Rectal smooth muscle tissue (tissue), 1 donor: ENCODE data around the gene KANSL1.

Experiments
- H3K27ac ChIP-seq: one replicate; pipeline ENCODE4 v1.7.0; 2013; ENCODE audit warnings: low read depth, low read length, inconsistent platforms
- H3K27me3 ChIP-seq: one replicate; pipeline ENCODE4 v1.7.0; 2013; ENCODE audit warnings: low read length; ENCODE audit not compliant: control insufficient read depth, insufficient read depth
- H3K36me3 ChIP-seq: one replicate; pipeline ENCODE4 v1.7.0; 2013; ENCODE audit warnings: low read length; ENCODE audit not compliant: control insufficient read depth, insufficient read depth
- H3K4me1 ChIP-seq: one replicate; pipeline ENCODE4 v1.7.0; 2013; ENCODE audit warnings: low read length; ENCODE audit not compliant: control insufficient read depth, insufficient read depth
- H3K4me3 ChIP-seq: one replicate; pipeline ENCODE4 v1.7.0; 2013; ENCODE audit warnings: low read length
- H3K9ac ChIP-seq: one replicate; pipeline ENCODE4 v1.7.0; 2013; ENCODE audit warnings: low read length

KANSL1 gene

DNA sequence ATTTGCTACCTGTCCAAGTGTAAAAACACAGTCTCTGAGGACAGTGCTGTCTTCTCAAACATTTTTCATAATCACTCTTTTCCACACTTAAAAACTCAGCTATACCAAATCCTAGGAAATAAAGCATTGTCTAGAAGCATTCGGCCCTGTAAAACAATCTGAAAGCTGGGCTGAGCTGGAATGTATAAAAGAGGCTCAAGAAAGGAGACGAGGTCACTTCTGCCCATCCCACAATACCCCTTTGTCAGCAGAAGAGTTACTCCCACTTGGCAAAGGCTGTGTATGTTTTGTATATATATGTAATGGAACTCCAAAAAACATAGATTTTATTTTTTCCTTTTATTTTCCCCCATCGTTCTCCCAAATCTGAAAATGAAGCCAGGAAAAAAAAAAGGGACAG is 150.3 kb downstream of the KANSL1 start:
- no peaks in the 10 kb centered on the region for H3K27me3 ChIP-seq
- H3K36me3 ChIP-seq: peaks cover 23% of the 10 kb centered on the region
- H3K9ac ChIP-seq: no peak overlapping the region
- H3K4me1 ChIP-seq: peaks cover 12% of the 10 kb centered on the region
- H3K27ac ChIP-seq: no peak overlapping the region
- no peak overlapping the region for H3K4me3 ChIP-seq

DNA sequence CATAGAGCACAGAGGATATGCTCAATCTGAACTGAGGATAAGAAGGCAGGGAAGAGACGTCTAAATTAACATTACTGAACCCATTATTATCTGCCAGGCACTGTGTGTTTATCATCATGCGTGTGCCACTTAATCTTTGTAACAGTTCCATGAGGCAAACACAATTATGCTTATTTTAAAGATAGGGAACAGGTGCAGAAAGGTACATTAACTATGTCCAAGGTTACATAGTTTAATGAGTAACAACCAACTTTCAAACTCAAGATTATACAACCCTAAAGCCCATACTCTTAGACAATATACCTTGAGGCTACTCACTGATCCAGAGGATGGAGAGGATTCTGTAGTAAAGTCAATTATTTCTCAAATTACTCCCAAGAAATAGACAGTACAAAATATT is 151.0 kb downstream of the KANSL1 start:
- Histone ChIP-seq H3K4me1 (peaks cover 12% of the 10 kb centered on the region), H3K27me3 (no peaks in the 10 kb centered on the region), H3K4me3 (no peak overlapping the region), H3K27ac (no peak overlapping the region), H3K36me3 (peaks cover 24% of the 10 kb centered on the region), H3K9ac (no peak overlapping the region)

DNA sequence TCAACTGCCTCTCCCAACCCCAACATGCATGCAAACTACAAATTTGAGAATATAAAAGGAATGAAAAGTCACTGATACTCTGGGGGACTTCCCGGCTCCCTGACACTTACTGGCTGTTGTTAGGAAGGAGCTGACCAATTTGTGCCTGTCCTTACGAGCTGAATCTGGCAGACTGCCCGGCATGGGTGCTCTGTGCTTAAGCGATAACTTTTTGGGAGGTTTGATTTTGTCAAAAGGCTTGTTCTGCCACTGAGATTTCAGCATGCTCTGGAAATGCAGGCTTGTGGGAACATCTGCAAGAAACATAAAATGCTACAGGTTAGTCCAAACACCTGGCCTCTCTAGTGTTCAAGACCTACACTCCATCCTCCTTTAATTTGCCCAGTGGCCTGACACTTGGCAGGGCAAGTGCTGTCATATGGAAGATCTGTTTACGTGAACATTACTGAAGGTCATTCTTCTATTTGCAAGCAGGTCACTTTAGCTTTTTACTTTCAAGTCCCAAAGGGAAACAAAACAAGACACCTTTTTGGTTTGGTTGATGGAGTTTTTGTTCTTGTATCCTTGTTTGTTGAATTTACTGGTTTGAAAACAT is 153.5 kb downstream of the KANSL1 start:
- Histone ChIP-seq H3K27ac (no peak overlapping the region), H3K4me1 (peaks cover 17% of the 10 kb centered on the region), H3K36me3 (peaks cover 24% of the 10 kb centered on the region), H3K27me3 (no peaks in the 10 kb centered on the region), H3K4me3 (no peak overlapping the region), H3K9ac (no peak overlapping the region)

DNA sequence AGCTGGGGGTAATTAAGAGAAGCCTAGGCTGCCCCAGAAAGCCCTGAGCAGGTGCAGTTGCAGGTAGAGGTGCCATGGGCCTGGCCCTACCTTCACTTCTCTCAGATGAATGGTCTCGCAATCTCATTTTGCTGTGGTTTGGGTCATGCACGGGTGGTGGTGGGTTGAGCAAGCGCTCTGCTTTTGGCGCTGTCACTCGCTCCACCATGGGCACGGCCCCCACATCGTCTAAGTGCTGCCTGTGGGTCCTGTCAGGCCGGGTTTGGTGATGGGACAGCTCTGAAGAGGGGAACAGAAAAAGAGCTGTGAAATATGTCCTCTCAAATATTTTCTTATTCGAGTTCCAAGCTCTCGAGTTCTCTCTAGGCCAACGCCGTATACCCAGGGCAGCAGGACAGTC is 154.3 kb downstream of the KANSL1 start:
- H3K27ac ChIP-seq: no peak overlapping the region
- H3K9ac ChIP-seq: no peak overlapping the region
- peaks cover 11% of the 10 kb centered on the region for H3K4me1 ChIP-seq
- H3K4me3 ChIP-seq: no peak overlapping the region
- no peaks in the 10 kb centered on the region for H3K27me3 ChIP-seq
- peaks cover 25% of the 10 kb centered on the region for H3K36me3 ChIP-seq

DNA sequence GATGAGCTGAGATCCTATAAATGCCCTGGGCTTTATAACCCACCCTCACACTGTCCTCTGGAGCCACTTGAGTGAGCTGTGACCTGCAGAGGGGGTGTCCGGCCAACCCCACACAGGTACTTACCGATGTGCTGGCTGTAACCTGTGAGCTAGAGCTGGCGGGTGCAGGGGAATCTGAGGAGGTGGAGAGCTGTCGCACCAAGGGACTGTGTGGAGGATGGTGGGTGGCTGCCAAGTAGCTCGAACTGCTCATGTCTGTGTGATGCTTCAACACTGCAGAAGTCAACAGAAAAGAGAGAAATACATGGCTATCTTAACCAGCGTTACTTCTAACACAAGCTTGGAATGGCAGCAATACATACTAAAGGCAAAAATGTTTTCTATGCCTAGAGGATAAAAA is 154.8 kb downstream of the KANSL1 start:
- Histone ChIP-seq H3K4me1 (peaks cover 10% of the 10 kb centered on the region), H3K9ac (no peak overlapping the region), H3K27me3 (no peaks in the 10 kb centered on the region), H3K27ac (no peak overlapping the region), H3K36me3 (peaks cover 31% of the 10 kb centered on the region), H3K4me3 (no peak overlapping the region)

DNA sequence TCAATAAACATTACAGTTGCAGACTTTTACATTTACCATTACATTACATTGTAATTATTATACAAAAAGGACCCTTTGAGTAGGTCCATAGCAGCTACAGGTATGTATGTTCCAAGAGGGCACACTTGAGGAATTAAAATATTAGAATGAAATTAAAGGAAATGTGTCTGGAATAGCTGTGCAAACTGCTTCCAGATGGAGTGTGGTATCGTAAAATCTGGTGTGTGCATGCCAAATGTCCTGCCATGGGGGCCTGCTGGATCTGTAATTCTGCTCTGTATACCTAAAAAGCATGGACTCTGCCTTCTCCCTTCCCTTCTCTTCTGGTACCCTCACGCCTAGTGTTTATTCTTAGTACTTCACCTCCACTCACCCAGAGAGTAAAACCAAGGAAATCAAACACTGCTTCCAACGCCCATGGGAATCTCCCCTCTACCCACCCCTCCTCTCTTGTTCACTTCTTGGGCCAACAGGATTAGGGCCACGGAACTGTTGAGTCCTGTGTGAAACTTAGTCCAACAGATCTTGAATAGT is 155.4 kb downstream of the KANSL1 start:
- H3K4me3 ChIP-seq: no peak overlapping the region
- no peaks in the 10 kb centered on the region for H3K27me3 ChIP-seq
- H3K27ac ChIP-seq: no peak overlapping the region
- H3K36me3 ChIP-seq: peaks cover 37% of the 10 kb centered on the region
- peaks cover 10% of the 10 kb centered on the region for H3K4me1 ChIP-seq
- no peak overlapping the region for H3K9ac ChIP-seq

DNA sequence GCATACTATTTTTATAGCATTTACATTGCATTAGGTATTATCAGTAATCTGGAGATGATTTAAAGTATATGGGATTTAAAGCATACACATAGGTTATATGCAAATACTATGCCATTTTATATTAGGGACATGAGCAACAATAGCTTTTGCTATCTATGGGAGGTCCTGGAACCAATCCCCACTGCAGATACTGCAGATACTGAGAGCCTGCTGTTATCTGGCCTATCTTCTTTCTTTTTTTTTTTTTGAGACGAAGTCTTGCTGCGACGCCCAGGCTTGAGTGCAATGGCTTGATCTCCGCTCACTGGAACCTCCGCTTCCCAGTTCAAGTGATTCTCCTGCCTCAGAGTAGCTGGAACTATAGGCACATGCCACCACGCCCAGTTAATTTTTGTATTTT is 156.7 kb downstream of the KANSL1 start:
- Histone ChIP-seq H3K27me3 (no peaks in the 10 kb centered on the region), H3K4me3 (no peak overlapping the region), H3K27ac (no peak overlapping the region), H3K4me1 (peaks cover 10% of the 10 kb centered on the region), H3K36me3 (peaks cover 47% of the 10 kb centered on the region), H3K9ac (no peak overlapping the region)

DNA sequence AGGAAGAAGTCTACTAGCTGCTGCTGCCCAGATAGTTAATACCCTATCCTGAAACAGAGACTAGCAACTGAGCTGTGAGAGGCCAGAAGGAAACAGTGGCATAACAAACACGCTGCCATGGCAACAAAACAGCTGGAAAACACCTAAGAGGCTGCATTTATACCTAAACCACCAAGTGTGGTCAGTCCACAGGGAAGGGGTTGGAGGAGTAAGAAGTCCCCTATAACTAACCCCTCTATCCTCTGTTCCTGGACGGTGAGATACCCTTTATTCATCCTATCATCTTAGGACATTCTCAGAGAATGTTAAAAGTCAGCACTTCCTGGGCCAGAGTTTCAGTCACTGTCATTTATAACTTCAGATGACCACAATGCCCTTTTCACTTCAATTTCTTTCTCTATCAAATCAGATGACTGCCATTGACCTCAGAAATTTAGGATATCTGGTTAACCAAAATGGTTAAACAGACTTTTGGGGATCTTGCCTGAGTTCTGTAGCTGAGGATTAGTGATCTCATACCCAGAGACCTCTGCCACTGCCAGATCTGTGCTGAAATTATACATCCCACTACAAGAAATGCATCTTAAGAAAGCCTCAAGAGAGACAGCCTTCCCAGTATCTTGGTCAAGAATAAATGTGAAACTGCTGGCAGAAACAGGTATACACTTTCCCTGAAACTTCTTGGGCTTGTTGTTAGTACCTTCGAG is 158.0 kb downstream of the KANSL1 start:
- H3K4me3 ChIP-seq: no peak overlapping the region
- no peaks in the 10 kb centered on the region for H3K27me3 ChIP-seq
- peaks cover 10% of the 10 kb centered on the region for H3K4me1 ChIP-seq
- peaks cover 58% of the 10 kb centered on the region for H3K36me3 ChIP-seq
- H3K9ac ChIP-seq: no peak overlapping the region
- H3K27ac ChIP-seq: no peak overlapping the region

DNA sequence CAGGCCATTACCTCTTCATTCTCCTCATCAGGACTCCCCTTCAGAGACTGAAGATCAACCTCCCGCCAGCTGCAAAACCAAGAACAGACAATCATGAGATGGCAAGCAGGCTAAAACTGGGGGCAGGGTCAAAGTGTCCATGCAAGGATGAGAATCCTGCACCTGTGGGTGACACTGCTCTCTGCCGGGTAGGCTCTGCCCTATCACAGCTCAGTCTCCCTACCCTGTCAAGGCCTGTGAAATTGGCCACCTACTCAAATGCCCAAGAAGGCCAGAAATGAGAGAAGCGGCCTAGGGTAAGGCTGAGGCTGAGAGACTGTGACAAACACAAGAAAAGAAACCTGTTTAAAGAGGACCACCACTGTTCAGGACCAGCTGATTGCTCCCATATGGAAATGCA is 159.8 kb downstream of the KANSL1 start:
- Histone ChIP-seq H3K4me3 (no peak overlapping the region), H3K27ac (no peak overlapping the region), H3K36me3 (peaks cover 48% of the 10 kb centered on the region), H3K27me3 (no peaks in the 10 kb centered on the region), H3K4me1 (peaks cover 7% of the 10 kb centered on the region), H3K9ac (no peak overlapping the region)

DNA sequence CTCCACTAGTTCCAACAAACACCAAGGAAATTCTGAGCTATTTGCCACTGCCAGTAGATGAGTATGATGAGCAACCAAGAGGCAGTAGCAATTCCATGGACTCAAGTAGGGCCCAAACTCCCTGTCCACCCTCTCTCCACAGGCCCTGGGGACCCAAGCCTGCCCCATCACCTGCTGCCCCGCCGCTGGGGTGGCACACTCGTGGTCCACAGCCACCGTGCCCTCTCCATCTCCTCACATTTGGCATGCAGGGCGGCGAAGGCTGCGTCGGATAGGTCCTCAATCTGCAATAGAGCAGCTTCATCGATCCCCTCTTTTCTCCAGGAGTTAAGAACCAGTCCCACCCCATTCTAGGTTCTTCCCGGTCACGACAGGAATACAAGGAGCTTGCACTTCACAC is 160.3 kb downstream of the KANSL1 start:
- H3K27ac ChIP-seq: no peak overlapping the region
- peaks cover 7% of the 10 kb centered on the region for H3K4me1 ChIP-seq
- H3K9ac ChIP-seq: no peak overlapping the region
- H3K27me3 ChIP-seq: no peaks in the 10 kb centered on the region
- H3K4me3 ChIP-seq: no peak overlapping the region
- H3K36me3 ChIP-seq: peaks cover 44% of the 10 kb centered on the region

DNA sequence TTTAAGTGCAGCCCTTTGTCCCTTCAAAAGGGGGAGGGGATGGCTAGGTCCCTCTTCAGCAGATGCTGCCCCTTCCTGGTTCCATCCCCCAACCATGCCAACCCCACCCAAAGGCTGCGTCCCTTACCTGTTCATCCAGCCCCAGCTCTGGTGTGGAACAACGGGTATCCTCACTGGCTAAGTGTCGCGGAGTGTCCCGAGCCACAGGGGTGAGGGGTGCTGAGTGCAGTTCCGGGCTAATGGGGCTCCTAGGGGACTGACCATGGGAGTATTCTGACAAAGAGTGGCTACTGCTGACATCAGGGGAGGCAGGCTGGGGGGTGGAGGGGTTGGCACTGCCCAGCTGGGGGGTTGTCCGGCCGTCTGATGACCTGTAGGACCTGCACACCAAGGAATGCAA is 161.3 kb downstream of the KANSL1 start:
- Histone ChIP-seq H3K9ac (no peak overlapping the region), H3K36me3 (peaks cover 42% of the 10 kb centered on the region), H3K4me3 (no peak overlapping the region), H3K27ac (no peak overlapping the region), H3K4me1 (peaks cover 7% of the 10 kb centered on the region), H3K27me3 (no peaks in the 10 kb centered on the region)

DNA sequence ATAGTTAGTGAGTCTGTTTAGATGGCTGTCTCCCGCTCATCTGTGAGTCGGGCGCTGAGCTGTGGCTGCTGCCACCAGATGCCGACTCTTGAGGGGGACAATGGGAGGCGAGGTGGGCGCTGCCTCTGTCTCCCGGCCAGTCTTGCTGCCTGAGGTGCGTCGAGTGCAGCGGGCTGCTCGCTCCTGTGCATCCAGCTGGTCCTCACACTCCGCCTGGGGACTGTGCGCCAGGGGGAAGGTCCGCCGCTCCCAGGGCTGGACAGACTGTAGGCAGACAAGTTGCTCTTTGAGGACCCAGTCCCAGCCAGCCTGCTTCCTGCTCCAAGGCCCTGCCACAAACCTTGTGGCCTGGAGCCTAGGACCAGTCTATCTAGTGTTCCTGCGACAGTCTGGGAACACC is 161.8 kb downstream of the KANSL1 start:
- no peak overlapping the region for H3K27ac ChIP-seq
- no peak overlapping the region for H3K4me3 ChIP-seq
- H3K36me3 ChIP-seq: peaks cover 46% of the 10 kb centered on the region
- no peaks in the 10 kb centered on the region for H3K27me3 ChIP-seq
- H3K4me1 ChIP-seq: peaks cover 7% of the 10 kb centered on the region
- no peak overlapping the region for H3K9ac ChIP-seq

DNA sequence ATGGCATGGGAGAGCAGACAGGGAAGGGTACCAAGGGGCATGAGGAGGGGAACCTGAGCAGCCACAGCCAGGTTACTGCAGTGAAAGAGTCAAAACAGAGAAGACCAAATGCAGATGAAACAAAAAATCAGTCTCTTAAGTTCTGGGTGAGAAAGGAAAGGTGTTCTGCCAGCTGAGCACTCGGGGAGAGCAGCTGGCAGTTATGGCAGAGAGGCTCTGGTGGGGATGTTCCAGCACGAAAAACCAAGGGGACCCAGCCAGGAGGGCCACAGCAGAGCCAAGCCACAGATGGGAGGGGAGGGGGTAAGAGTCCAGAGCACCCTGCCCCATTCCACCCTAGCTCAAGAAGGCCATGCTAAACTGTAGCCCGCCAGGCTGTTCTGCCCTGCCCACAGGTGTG is 162.5 kb downstream of the KANSL1 start:
- Histone ChIP-seq H3K4me3 (no peak overlapping the region), H3K4me1 (peaks cover 7% of the 10 kb centered on the region), H3K9ac (no peak overlapping the region), H3K36me3 (peaks cover 47% of the 10 kb centered on the region), H3K27me3 (no peaks in the 10 kb centered on the region), H3K27ac (no peak overlapping the region)
